HEK293T (cell line): ENCODE measurements around the gene XPR1.

Source experiments
- ARNT ChIP-seq: fragments of 450-650 bp; IDR thresholded peaks from 2 replicates; pipeline ENCODE4 v1.6.1; 2017; ENCODE audit warnings: mild to moderate bottlenecking
- CTBP1 ChIP-seq: fragments of 450-650 bp; IDR thresholded peaks from 2 replicates; pipeline ENCODE4 v1.6.1; 2016; ENCODE audit warnings: borderline replicate concordance
- HDGF ChIP-seq: fragments of 450-650 bp; IDR thresholded peaks from 2 replicates; pipeline ENCODE4 v1.6.1; 2017; ENCODE audit warnings: antibody characterized with exemption, borderline replicate concordance
- TARDBP ChIP-seq: fragments of 450-650 bp; IDR thresholded peaks from 2 replicates; pipeline ENCODE4 v1.6.1; 2016
- ZNF384 ChIP-seq: fragments of 450-650 bp; IDR thresholded peaks from 2 replicates; pipeline ENCODE4 v1.6.1; 2016
- TF ChIP-seq, protein P1 (sequence below): fragments of 450-650 bp; IDR thresholded peaks from 2 replicates; pipeline ENCODE4 v1.6.1; 2016

DNA sequence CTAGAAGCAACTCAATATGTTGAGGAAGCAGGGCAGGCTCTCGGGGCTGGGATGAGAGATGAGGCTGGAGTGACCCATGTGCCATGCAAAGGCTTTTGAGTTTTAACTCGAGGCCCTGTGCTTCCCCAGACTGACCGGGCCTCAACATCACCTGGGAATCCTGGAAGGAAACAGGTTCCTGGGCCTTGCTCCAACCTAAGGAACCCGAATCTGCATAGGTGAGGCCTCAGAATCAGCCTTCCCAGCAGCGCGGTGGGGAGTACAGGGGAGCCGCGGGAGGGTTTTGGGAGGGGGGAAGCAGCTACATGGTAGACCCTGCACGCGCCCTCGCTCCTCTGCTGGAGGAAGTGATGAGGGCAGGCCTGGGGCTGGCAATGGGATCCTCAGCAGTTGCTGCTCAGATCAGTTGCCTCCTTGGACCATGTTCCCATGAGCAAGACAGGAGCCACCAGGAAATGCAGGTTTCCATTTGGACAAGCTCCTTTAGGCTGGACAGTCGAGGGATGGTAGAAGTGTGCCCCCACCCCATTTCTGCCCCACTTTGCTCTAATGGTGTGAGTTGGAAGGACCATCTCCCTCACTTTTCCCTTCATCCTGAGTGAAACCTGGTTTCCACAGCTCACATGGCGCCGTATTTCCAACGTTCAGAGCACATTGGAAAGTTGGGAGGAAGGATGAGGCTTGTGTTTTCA lies 276.4 kb downstream of the XPR1 start:
- TF ChIP-seq TARDBP (no peak), ZNF384 (no peak), CTBP1 (no peak), ARNT (no peak), HDGF (no peak)
- TF ChIP-seq, protein P1, sequence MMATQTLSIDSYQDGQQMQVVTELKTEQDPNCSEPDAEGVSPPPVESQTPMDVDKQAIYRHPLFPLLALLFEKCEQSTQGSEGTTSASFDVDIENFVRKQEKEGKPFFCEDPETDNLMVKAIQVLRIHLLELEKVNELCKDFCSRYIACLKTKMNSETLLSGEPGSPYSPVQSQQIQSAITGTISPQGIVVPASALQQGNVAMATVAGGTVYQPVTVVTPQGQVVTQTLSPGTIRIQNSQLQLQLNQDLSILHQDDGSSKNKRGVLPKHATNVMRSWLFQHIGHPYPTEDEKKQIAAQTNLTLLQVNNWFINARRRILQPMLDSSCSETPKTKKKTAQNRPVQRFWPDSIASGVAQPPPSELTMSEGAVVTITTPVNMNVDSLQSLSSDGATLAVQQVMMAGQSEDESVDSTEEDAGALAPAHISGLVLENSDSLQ = no peak
